ENCODE results near the gene NEO1. TPM values are rescaled to one million over a fixed set of nuclear protein-coding genes. Genes with fewer than 3 reads are reported as not detected.

Gene NEO1
- polyA plus RNA-seq, 1 donor (not counting 4 experiments of a cell fraction or from before 2014, with no cell fraction given), result 4.4 TPM

DNA sequence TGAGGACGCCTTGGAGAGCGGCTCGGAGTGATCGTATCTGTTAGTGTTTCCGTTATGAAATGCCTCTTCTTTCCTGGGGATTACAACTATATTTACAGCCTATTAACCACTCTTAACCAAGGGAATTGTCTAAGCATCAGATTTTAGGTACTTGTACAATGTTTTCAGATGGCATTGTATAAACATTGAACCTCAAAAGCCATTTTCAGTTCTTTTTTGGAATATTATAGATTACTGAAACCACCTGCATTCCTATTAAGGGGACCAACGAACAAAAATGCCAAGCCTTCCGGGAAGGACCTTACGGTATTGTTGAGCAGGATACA, 1.1 kb downstream of the NEO1 start:
- H3K9me1 ChIP-seq (ENCODE audit: control insufficient read depth, extremely low read depth, insufficient read depth, low read length), result no peaks in the 10 kb centered on the region
- peaks cover 3% of the 10 kb centered on the region for H3K27me3 ChIP-seq (ENCODE audit: control insufficient read depth, extremely low read depth, insufficient read depth, low read length)
- dilution Hi-C loops (cut with MboI; ENCODE audit: extremely low pct_ligation_motif_present, low sequenced_read_pairs), result no loop called here
- H2AFZ ChIP-seq (ENCODE audit: control insufficient read depth, low read length), result peak overlapping the region; percentile 37
- H3K4me1 ChIP-seq (ENCODE audit: control insufficient read depth, extremely low read depth, insufficient read depth, low read length), result peaks cover 9% of the 10 kb centered on the region
- FAIRE-seq, result no peak
- H3K79me2 ChIP-seq (ENCODE audit: control insufficient read depth, insufficient read depth, low read length), result no peaks in the 10 kb centered on the region
- no peaks in the 10 kb centered on the region for H3K9me3 ChIP-seq (ENCODE audit: control insufficient read depth, low read depth, low read length)
- TF ChIP-seq EZH2 (IDR thresholded peaks at IDR 0.05; ENCODE audit: low read length), result no peak
- TF ChIP-seq, protein P1, sequence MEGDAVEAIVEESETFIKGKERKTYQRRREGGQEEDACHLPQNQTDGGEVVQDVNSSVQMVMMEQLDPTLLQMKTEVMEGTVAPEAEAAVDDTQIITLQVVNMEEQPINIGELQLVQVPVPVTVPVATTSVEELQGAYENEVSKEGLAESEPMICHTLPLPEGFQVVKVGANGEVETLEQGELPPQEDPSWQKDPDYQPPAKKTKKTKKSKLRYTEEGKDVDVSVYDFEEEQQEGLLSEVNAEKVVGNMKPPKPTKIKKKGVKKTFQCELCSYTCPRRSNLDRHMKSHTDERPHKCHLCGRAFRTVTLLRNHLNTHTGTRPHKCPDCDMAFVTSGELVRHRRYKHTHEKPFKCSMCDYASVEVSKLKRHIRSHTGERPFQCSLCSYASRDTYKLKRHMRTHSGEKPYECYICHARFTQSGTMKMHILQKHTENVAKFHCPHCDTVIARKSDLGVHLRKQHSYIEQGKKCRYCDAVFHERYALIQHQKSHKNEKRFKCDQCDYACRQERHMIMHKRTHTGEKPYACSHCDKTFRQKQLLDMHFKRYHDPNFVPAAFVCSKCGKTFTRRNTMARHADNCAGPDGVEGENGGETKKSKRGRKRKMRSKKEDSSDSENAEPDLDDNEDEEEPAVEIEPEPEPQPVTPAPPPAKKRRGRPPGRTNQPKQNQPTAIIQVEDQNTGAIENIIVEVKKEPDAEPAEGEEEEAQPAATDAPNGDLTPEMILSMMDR (optimal IDR thresholded peaks at IDR 0.05 in 1 of 3, IDR thresholded peaks at IDR 0.05 in 1 of 3, conservative IDR thresholded peaks at IDR 0.05 in 1 of 3; ENCODE audit: extremely low read depth in 1 of 3, insufficient read depth in 2 of 3, low read length in 3 of 3), result no peak
- DNase-seq (ENCODE audit: low read depth, low spot score), result no peak
- no peaks in the 10 kb centered on the region for H3K36me3 ChIP-seq (ENCODE audit: control insufficient read depth in 2 of 2, extremely low read depth in 1 of 2, insufficient read depth in 2 of 2, low read length in 2 of 2)
- peak overlapping the region; percentile 58 to 80 (median 73) for H3K4me3 ChIP-seq (ENCODE audit: control insufficient read depth in 2 of 3, extremely low read depth in 1 of 3, insufficient read depth in 2 of 3, low read depth in 1 of 3, low read length in 3 of 3)
- H3K4me2 ChIP-seq (ENCODE audit: control insufficient read depth, extremely low read depth, insufficient read depth, low read depth, low read length), result peak overlapping the region; percentile 90
- no peak overlapping the region for H3K27ac ChIP-seq (ENCODE audit: control insufficient read depth, insufficient read depth, low read length)
- peak overlapping the region; percentile 57 for H3K9ac ChIP-seq (ENCODE audit: control insufficient read depth, extremely low read depth, insufficient read depth, low read length)
- H4K20me1 ChIP-seq (ENCODE audit: control insufficient read depth, extremely low read depth, insufficient read depth, low read length), result no peaks in the 10 kb centered on the region

DNA sequence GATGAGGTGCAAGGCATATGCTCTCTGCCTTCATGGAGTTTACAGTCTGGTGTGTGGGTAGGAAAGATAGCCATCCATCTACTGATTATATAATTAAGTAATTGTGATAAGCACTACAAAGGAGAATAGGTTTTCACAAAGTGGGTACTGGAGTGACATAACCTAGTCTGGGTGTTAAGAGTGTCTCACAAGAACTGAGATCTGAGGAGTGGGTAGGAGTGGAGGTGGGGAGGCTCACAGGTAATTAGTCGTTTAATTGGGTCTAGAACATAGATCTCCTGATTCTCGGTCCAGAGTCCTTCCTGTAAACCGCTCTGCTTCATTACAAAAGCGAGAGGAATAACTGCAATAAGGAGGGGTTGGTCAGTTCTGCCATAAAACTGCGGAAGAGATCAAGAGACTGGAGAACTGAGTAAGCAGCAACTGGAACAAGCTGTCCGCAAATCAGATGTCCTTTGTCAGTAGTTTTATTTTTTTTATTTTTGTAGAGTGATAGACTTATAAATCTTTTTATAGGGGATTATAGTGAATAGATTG, 2.2 kb downstream of the NEO1 start:
- no peaks in the 10 kb centered on the region for H3K9me1 ChIP-seq (ENCODE audit: control insufficient read depth, extremely low read depth, insufficient read depth, low read length)
- dilution Hi-C loops (cut with MboI; ENCODE audit: extremely low pct_ligation_motif_present, low sequenced_read_pairs), result no loop called here

More for the DNA sequence above, 2.2 kb downstream of the NEO1 start:
- no peak overlapping the region for H3K27ac ChIP-seq (ENCODE audit: control insufficient read depth, insufficient read depth, low read length)
- H2AFZ ChIP-seq (ENCODE audit: control insufficient read depth, low read length), result no peak overlapping the region
- no peaks in the 10 kb centered on the region for H3K36me3 ChIP-seq (ENCODE audit: control insufficient read depth in 2 of 2, extremely low read depth in 1 of 2, insufficient read depth in 2 of 2, low read length in 2 of 2)
- H3K9ac ChIP-seq (ENCODE audit: control insufficient read depth, extremely low read depth, insufficient read depth, low read length), result no peak overlapping the region
- no peaks in the 10 kb centered on the region for H4K20me1 ChIP-seq (ENCODE audit: control insufficient read depth, extremely low read depth, insufficient read depth, low read length)
- no peaks in the 10 kb centered on the region for H3K79me2 ChIP-seq (ENCODE audit: control insufficient read depth, insufficient read depth, low read length)
- no peak for FAIRE-seq
- no peak for TF ChIP-seq EZH2 (IDR thresholded peaks at IDR 0.05; ENCODE audit: low read length)
- TF ChIP-seq, protein P1 (optimal IDR thresholded peaks at IDR 0.05 in 1 of 3, IDR thresholded peaks at IDR 0.05 in 1 of 3, conservative IDR thresholded peaks at IDR 0.05 in 1 of 3; ENCODE audit: extremely low read depth in 1 of 3, insufficient read depth in 2 of 3, low read length in 3 of 3), result no peak
- H3K27me3 ChIP-seq (ENCODE audit: control insufficient read depth, extremely low read depth, insufficient read depth, low read length), result peaks cover 3% of the 10 kb centered on the region
- no peak for DNase-seq (ENCODE audit: low read depth, low spot score)
- H3K9me3 ChIP-seq (ENCODE audit: control insufficient read depth, low read depth, low read length), result no peaks in the 10 kb centered on the region
- peaks cover 9% of the 10 kb centered on the region for H3K4me1 ChIP-seq (ENCODE audit: control insufficient read depth, extremely low read depth, insufficient read depth, low read length)
- no peak overlapping the region for H3K4me2 ChIP-seq (ENCODE audit: control insufficient read depth, extremely low read depth, insufficient read depth, low read depth, low read length)
- H3K4me3 ChIP-seq (ENCODE audit: control insufficient read depth in 2 of 3, extremely low read depth in 1 of 3, insufficient read depth in 2 of 3, low read depth in 1 of 3, low read length in 3 of 3), result no peak overlapping the region

All from keratinocyte (primary cell).